Measurements from ENCODE around the gene LIN9.
"Not testable (repeated sequence)": the region's sequence is repeated elsewhere in the genome, so short reads cannot be mapped to it uniquely, and the experiment has no call there.

The LIN9 gene

GRCh38 chr1:226268421-226269124 is 40.4 kb downstream of the LIN9 start:
- no peak for DNase-seq

GRCh38 chr1:226261818-226262217 is 47.1 kb downstream of the LIN9 start:
- no peak for DNase-seq

GRCh38 chr1:226255380-226255779 is 53.6 kb downstream of the LIN9 start:
- no peak for DNase-seq

- DNase-seq, result no peak
These were observed 55.0 kb downstream of the LIN9 start for GRCh38 chr1:226253933-226254332.

- DNase-seq, result not testable (repeated sequence)
These were observed 56.1 kb downstream of the LIN9 start for GRCh38 chr1:226252841-226253240.

GRCh38 chr1:226250511-226250910 is 58.5 kb downstream of the LIN9 start:
- no peak for DNase-seq

- no peak for DNase-seq
These were observed 60.2 kb downstream of the LIN9 start for GRCh38 chr1:226248796-226249195.

GRCh38 chr1:226248091-226248490 is 60.9 kb downstream of the LIN9 start:
- no peak for DNase-seq

GRCh38 chr1:226239421-226239820 is 69.5 kb downstream of the LIN9 start:
- no peak for DNase-seq

GRCh38 chr1:226236826-226237225 is 72.1 kb downstream of the LIN9 start:
- no peak for DNase-seq

- no peak for DNase-seq
These were observed 75.2 kb downstream of the LIN9 start for GRCh38 chr1:226233806-226234205.

GRCh38 chr1:226233293-226233692 is 75.7 kb downstream of the LIN9 start:
- no peak for DNase-seq

GRCh38 chr1:226226601-226227000 is 82.4 kb downstream of the LIN9 start:
- no peak for DNase-seq

GRCh38 chr1:226223786-226224244 is 85.1 kb downstream of the LIN9 start:
- DNase-seq, result no peak

- DNase-seq, result no peak
These were observed 85.7 kb downstream of the LIN9 start, which contains the start of gene MIXL1 for GRCh38 chr1:226223157-226223785. Gene MIXL1 (plus strand): TSS chr1:226223664. CDS start chr1:226223682, 18 bp downstream.

- no peak for DNase-seq
These were observed 86.3 kb downstream of the LIN9 start for GRCh38 chr1:226222686-226223085.

GRCh38 chr1:226220473-226221189 is 88.3 kb downstream of the LIN9 start:
- DNase-seq, result no peak

GRCh38 chr1:226217273-226217672 is 91.7 kb downstream of the LIN9 start:
- DNase-seq, result no peak

GRCh38 chr1:226216056-226216455 is 92.9 kb downstream of the LIN9 start:
- no peak for DNase-seq

GRCh38 chr1:226215239-226215638 is 93.7 kb downstream of the LIN9 start:
- no peak for DNase-seq

- no peak for DNase-seq
These were observed 96.4 kb downstream of the LIN9 start for GRCh38 chr1:226212545-226212944.

- no peak for DNase-seq
These were observed 97.7 kb downstream of the LIN9 start for GRCh38 chr1:226211181-226211821.

GRCh38 chr1:226210571-226211176 is 98.3 kb downstream of the LIN9 start:
- DNase-seq, result no peak

Measured in NCI-H345 (cell line).